ENCODE measurements around the gene DNAAF1. TPM values are rescaled to one million over a fixed set of nuclear protein-coding genes. Genes with fewer than 3 reads are reported as not detected.
"Not testable (repeated sequence)": the region's sequence is repeated elsewhere in the genome, so short reads cannot be mapped to it uniquely, and the experiment has no call there.

Gene DNAAF1
- total RNA-seq, 1 donor from 2014 or later, result not detected

DNA sequence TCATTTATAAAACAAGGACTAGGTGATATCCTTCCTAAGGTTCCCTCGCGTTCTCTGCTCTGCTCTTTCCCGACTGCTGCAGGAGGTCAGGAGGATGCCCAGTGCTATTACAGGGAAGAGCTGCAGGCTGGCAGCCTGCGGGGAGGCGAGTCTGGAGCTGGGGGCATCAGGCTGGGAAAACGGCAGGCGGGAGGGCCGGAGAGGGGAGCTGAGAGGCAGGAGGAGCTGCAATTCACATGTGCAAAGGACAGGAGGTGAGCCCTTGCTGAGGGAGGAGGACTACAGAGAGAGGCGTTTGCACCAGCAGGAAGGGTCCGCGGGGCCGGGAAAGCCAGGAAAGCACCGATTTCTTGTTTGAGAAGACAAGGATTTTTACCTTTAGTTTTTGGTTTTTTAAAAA is 54.0 kb downstream of the DNAAF1 start:
- Mint-ChIP-seq H3K27ac (ENCODE audit: unreplicated experiment) (no peak overlapping the region), H3K4me3 (ENCODE audit: unreplicated experiment) (no peak overlapping the region)
- TF ChIP-seq, protein P1, sequence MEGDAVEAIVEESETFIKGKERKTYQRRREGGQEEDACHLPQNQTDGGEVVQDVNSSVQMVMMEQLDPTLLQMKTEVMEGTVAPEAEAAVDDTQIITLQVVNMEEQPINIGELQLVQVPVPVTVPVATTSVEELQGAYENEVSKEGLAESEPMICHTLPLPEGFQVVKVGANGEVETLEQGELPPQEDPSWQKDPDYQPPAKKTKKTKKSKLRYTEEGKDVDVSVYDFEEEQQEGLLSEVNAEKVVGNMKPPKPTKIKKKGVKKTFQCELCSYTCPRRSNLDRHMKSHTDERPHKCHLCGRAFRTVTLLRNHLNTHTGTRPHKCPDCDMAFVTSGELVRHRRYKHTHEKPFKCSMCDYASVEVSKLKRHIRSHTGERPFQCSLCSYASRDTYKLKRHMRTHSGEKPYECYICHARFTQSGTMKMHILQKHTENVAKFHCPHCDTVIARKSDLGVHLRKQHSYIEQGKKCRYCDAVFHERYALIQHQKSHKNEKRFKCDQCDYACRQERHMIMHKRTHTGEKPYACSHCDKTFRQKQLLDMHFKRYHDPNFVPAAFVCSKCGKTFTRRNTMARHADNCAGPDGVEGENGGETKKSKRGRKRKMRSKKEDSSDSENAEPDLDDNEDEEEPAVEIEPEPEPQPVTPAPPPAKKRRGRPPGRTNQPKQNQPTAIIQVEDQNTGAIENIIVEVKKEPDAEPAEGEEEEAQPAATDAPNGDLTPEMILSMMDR (IDR thresholded peaks at IDR 0.05), result no peak

DNA sequence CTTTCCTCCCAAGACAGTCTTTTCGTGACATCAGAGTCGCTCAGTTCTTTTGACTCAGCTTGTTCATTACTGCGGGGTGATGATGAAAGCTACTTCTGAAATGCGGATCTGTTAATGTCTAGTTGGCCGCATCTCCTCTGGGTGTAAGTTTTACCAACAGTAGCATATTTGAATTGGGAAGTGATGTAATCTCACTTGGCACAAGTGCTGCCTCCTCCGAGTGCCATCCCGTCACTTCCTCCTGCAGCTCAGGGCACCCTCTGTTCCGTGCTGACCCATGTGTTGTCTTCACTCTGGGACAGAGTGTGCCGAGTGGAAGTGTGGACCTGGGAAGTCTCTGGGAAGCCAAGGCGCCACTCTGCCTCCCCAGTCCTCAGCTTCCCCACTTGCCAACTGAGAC is 54.8 kb downstream of the DNAAF1 start:
- H3K27me3 Mint-ChIP-seq (ENCODE audit: low read depth), result peaks cover 33% of the 10 kb centered on the region
- H3K4me3 Mint-ChIP-seq (ENCODE audit: unreplicated experiment), result no peak overlapping the region
- no peaks in the 10 kb centered on the region for H3K36me3 Mint-ChIP-seq (ENCODE audit: low read depth)
- DNase-seq (ENCODE audit: low spot score), result no peak
- no peak overlapping the region for H3K27ac Mint-ChIP-seq (ENCODE audit: unreplicated experiment)
- no peaks in the 10 kb centered on the region for H3K9me3 Mint-ChIP-seq (ENCODE audit: low read depth)
- TF ChIP-seq, protein P1 (IDR thresholded peaks at IDR 0.05), result no peak
- H3K4me1 Mint-ChIP-seq (ENCODE audit: low read depth), result peaks cover 13% of the 10 kb centered on the region

More for the DNA sequence above, 54.0 kb downstream of the DNAAF1 start:
- H3K27me3 Mint-ChIP-seq (ENCODE audit: low read depth), result peaks cover 38% of the 10 kb centered on the region
- no peak for DNase-seq (ENCODE audit: low spot score)
- peaks cover 13% of the 10 kb centered on the region for H3K4me1 Mint-ChIP-seq (ENCODE audit: low read depth)
- no peaks in the 10 kb centered on the region for H3K9me3 Mint-ChIP-seq (ENCODE audit: low read depth)
- no peaks in the 10 kb centered on the region for H3K36me3 Mint-ChIP-seq (ENCODE audit: low read depth)

DNA sequence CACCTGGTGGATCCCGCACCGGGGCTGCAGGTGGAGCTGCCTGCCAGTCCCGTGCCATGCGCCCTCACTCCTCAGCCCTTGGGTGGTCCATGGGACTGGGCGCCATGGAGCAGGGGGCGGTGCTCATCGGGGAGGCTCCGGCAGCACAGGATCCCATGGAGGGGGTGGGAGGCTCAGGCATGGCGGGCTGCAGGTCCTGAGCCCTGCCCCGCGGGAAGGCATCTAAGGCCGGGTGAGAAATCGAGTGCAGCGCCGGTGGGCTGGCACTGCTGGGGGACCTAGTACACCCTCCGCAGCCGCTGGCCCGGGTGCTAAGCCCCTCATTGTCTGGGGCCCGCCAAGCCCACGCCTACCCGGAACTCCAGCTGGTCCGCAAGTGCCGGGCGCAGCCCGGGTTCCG is 59.4 kb downstream of the DNAAF1 start:
- H3K4me3 Mint-ChIP-seq (ENCODE audit: unreplicated experiment); H3K27ac Mint-ChIP-seq (ENCODE audit: unreplicated experiment); DNase-seq (ENCODE audit: low spot score); H3K9me3 Mint-ChIP-seq (ENCODE audit: low read depth); H3K4me1 Mint-ChIP-seq (ENCODE audit: low read depth); H3K36me3 Mint-ChIP-seq (ENCODE audit: low read depth): not testable (repeated sequence)
- H3K27me3 Mint-ChIP-seq (ENCODE audit: low read depth), result peaks cover 51% of the 10 kb centered on the region

DNA sequence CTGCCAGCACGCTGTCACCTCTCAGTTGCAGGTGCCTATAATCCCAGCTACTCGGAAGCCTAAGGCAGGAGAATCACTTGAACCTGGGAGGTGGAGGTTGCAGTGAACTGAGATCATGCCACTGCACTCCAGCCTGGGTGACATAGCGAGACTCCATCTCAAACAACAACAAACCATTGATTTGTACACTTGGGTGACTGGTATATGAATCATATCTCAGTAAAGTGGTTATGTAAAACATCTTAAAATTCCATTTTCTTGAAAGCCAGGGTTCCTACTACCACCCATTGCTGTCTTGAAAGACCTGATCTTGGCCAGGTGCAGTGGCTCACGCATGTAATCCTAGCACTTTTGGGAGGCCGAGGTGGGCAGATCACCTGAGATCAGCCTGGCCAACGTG is 60.0 kb downstream of the DNAAF1 start:
- H3K9me3 Mint-ChIP-seq (ENCODE audit: low read depth); H3K4me1 Mint-ChIP-seq (ENCODE audit: low read depth); H3K4me3 Mint-ChIP-seq (ENCODE audit: unreplicated experiment); H3K27ac Mint-ChIP-seq (ENCODE audit: unreplicated experiment); DNase-seq (ENCODE audit: low spot score); H3K36me3 Mint-ChIP-seq (ENCODE audit: low read depth): not testable (repeated sequence)
- peaks cover 45% of the 10 kb centered on the region for H3K27me3 Mint-ChIP-seq (ENCODE audit: low read depth)

DNA sequence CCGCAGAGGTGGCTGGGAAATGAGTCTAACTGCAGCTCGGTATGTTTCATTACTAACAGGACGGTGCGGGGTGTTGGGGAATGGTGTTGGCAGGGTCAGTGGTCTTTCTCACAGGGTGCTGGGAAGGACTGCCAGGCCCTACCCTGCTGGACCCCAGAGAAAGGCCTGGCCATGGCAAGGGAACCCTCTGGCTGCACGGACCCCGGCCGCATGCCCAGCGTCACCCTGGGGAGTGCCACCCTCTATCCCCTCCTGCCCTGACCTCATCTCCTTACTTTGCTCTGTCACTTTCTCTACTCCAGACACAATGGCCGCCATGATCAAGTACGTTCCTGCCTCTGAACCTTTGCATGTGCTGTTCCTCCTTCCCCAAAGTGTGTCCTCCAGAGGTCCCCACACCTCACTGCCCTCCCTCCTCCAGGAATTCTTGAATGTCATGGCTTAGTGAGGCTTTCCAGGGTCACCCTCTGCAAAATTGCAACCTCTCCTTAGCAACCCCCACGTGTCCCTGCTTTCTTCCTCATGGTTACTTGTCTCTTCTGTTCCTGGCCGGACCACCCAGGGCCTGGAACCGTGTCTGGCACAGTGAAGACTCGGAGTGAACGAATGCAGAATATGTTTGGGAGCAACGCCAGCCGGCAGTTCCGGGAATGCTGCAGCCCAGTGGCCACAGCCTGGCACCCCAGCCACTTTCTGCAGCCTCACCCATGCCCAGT is 61.0 kb downstream of the DNAAF1 start:
- no peak overlapping the region for H3K27ac Mint-ChIP-seq (ENCODE audit: unreplicated experiment)
- H3K9me3 Mint-ChIP-seq (ENCODE audit: low read depth), result no peaks in the 10 kb centered on the region

DNA sequence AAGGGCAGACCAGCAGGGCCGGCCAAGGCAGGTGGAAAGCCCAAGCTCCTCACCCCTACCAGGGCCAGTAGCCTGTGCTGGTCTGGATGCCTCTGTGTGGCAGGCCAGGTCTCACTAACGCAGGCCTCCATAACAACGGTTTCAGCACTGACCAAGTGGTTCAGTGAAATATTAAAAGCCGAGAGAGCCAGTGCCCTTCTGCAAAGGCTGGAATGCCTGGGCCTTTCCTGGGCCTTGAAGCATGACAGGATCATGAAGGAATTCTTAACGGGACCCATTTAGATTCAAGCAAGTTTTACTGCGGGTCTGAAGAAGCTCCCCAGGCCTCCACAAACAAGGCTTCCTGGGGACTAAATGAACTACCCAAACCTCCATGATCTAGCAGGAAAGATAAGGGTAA is 62.1 kb downstream of the DNAAF1 start:
- Mint-ChIP-seq H3K9me3 (ENCODE audit: low read depth) (no peaks in the 10 kb centered on the region), H3K36me3 (ENCODE audit: low read depth) (no peaks in the 10 kb centered on the region), H3K4me1 (ENCODE audit: low read depth) (no peaks in the 10 kb centered on the region), H3K27ac (ENCODE audit: unreplicated experiment) (no peak overlapping the region), H3K27me3 (ENCODE audit: low read depth) (peaks cover 47% of the 10 kb centered on the region), H3K4me3 (ENCODE audit: unreplicated experiment) (no peak overlapping the region)
- no peak for DNase-seq (ENCODE audit: low spot score)
- TF ChIP-seq, protein P1 (IDR thresholded peaks at IDR 0.05), result no peak

More for the DNA sequence above, 61.0 kb downstream of the DNAAF1 start:
- Mint-ChIP-seq H3K4me1 (ENCODE audit: low read depth) (no peaks in the 10 kb centered on the region), H3K4me3 (ENCODE audit: unreplicated experiment) (no peak overlapping the region), H3K27me3 (ENCODE audit: low read depth) (peaks cover 44% of the 10 kb centered on the region), H3K36me3 (ENCODE audit: low read depth) (no peaks in the 10 kb centered on the region)
- TF ChIP-seq, protein P1 (IDR thresholded peaks at IDR 0.05), result no peak
- no peak for DNase-seq (ENCODE audit: low spot score)

All from chondrocyte (in vitro differentiated cells).